KMS-11 (cell line): ENCODE results near the gene ZNF639.
"Not testable (repeated sequence)": the region's sequence is repeated elsewhere in the genome, so short reads cannot be mapped to it uniquely, and the experiment has no call there.

Experiments used
- H2AFZ ChIP-seq: fragments of 200-600 bp; sonication (generic); 2 replicates; pipeline ENCODE4 v1.6.1; 2016; ENCODE audit warnings: antibody characterized with exemption, mixed run types, low read depth
- H3K27ac ChIP-seq: fragments of 200-600 bp; sonication (generic); 2 replicates; pipeline ENCODE4 v1.6.1; 2016; ENCODE audit warnings: mild to moderate bottlenecking, mixed run types
- H3K27me3 ChIP-seq: fragments of 200-600 bp; sonication (generic); 2 replicates; pipeline ENCODE4 v1.6.1; 2017; ENCODE audit warnings: mild to moderate bottlenecking, low read depth, mixed run types, moderate library complexity; ENCODE audit not compliant: insufficient read depth
- H3K36me3 ChIP-seq: fragments of 200-600 bp; sonication (generic); 2 replicates; pipeline ENCODE4 v1.6.1; 2017; ENCODE audit warnings: mild to moderate bottlenecking, mixed run types; ENCODE audit not compliant: insufficient read depth
- H3K4me1 ChIP-seq: fragments of 200-600 bp; sonication (generic); 2 replicates; pipeline ENCODE4 v1.6.1; 2016; ENCODE audit warnings: mild to moderate bottlenecking, low read depth, mixed run types; ENCODE audit not compliant: poor library complexity, severe bottlenecking
- H3K4me2 ChIP-seq: fragments of 200-600 bp; sonication (generic); 2 replicates; pipeline ENCODE4 v1.7.0; 2016; ENCODE audit warnings: mild to moderate bottlenecking, mixed run types
- H3K4me3 ChIP-seq: fragments of 200-600 bp; sonication (generic); IDR thresholded peaks from 2 replicates; pipeline ENCODE4 v1.6.1; 2017; ENCODE audit warnings: low read depth, low read length, mixed read lengths; ENCODE audit not compliant: insufficient read depth
- H3K79me2 ChIP-seq: fragments of 200-600 bp; sonication (generic); 2 replicates; pipeline ENCODE4 v1.6.1; 2016; ENCODE audit warnings: low read depth, mixed run types; ENCODE audit not compliant: insufficient read depth
- H3K9ac ChIP-seq: fragments of 200-600 bp; sonication (generic); 2 replicates; pipeline ENCODE4 v1.6.1; 2016; ENCODE audit warnings: mild to moderate bottlenecking, mixed run types
- H4K20me1 ChIP-seq: fragments of 200-600 bp; sonication (generic); 2 replicates; pipeline ENCODE4 v1.6.1; 2016; ENCODE audit warnings: mild to moderate bottlenecking, mixed run types; ENCODE audit not compliant: insufficient read depth
- CTCF ChIP-seq: fragments of 200-600 bp; sonication (generic); conservative IDR thresholded peaks from 2 replicates; pipeline ENCODE4 v1.6.1; 2017; ENCODE audit warnings: low read depth, mild to moderate bottlenecking, antibody characterized with exemption, low read length, moderate library complexity, mixed read lengths

The ZNF639 gene

GRCh38 chr3:179322286-179323196, at the start of gene ZNF639:
Gene ZNF639, plus strand, starts transcription at chr3:179323031. Its CDS starts 5,263 bp downstream, at chr3:179328294.
- Histone ChIP-seq H3K27me3 (no peaks in the 10 kb centered on the region), H4K20me1 (no peaks in the 10 kb centered on the region), H3K36me3 (no peaks in the 10 kb centered on the region; the same call in 1 of the 2 replicates), H3K4me2 (peak within 1 kb of the TSS; percentile 88), H3K4me3 (peak within 1 kb of the TSS; percentile 64), H2AFZ (peak within 1 kb of the TSS; percentile 98), H3K27ac (peak within 1 kb of the TSS; percentile 86), H3K79me2 (peaks cover 44% of the 10 kb centered on the region), H3K4me1 (peaks cover 33% of the 10 kb centered on the region), H3K9ac (peak within 1 kb of the TSS; percentile 92)
- peak; percentile 76 for TF ChIP-seq CTCF

GRCh38 chr3:179274434-179274833, 48.4 kb upstream of the ZNF639 start:
- H2AFZ ChIP-seq, H3K4me2 ChIP-seq, H3K4me1 ChIP-seq, H3K79me2 ChIP-seq, H4K20me1 ChIP-seq, H3K4me3 ChIP-seq, H3K27ac ChIP-seq, H3K9ac ChIP-seq, H3K36me3 ChIP-seq, H3K27me3 ChIP-seq: not testable (repeated sequence)

GRCh38 chr3:179276001-179276400, 46.8 kb upstream of the ZNF639 start:
- H3K9ac ChIP-seq, result no peak overlapping the region
- H3K79me2 ChIP-seq, result no peaks in the 10 kb centered on the region
- no peaks in the 10 kb centered on the region for H3K36me3 ChIP-seq
- H3K4me3 ChIP-seq, result no peak overlapping the region
- no peaks in the 10 kb centered on the region for H4K20me1 ChIP-seq
- no peak for TF ChIP-seq CTCF
- H3K27ac ChIP-seq, result no peak overlapping the region
- no peak overlapping the region for H3K4me2 ChIP-seq
- H3K4me1 ChIP-seq, result no peaks in the 10 kb centered on the region
- H2AFZ ChIP-seq, result no peak overlapping the region
- H3K27me3 ChIP-seq, result no peaks in the 10 kb centered on the region

GRCh38 chr3:179276743-179277142, 46.1 kb upstream of the ZNF639 start:
- H3K4me1 ChIP-seq, result no peaks in the 10 kb centered on the region
- TF ChIP-seq CTCF, result no peak
- H4K20me1 ChIP-seq, result no peaks in the 10 kb centered on the region
- no peak overlapping the region for H3K4me2 ChIP-seq
- H3K27me3 ChIP-seq, result no peaks in the 10 kb centered on the region
- H2AFZ ChIP-seq, result no peak overlapping the region
- H3K79me2 ChIP-seq, result no peaks in the 10 kb centered on the region
- H3K4me3 ChIP-seq, result no peak overlapping the region
- no peak overlapping the region for H3K9ac ChIP-seq
- H3K36me3 ChIP-seq, result no peaks in the 10 kb centered on the region
- H3K27ac ChIP-seq, result no peak overlapping the region

- no peak for TF ChIP-seq CTCF
- H3K27me3 ChIP-seq, result no peaks in the 10 kb centered on the region
- H3K4me3 ChIP-seq, result no peak overlapping the region
- H3K4me2 ChIP-seq, result no peak overlapping the region
- H3K27ac ChIP-seq, result no peak overlapping the region
- no peak overlapping the region for H3K9ac ChIP-seq
- H3K4me1 ChIP-seq, result no peaks in the 10 kb centered on the region
- H4K20me1 ChIP-seq, result no peaks in the 10 kb centered on the region
- H2AFZ ChIP-seq, result no peak overlapping the region
- no peaks in the 10 kb centered on the region for H3K79me2 ChIP-seq
- H3K36me3 ChIP-seq, result no peaks in the 10 kb centered on the region
Observed at GRCh38 chr3:179278151-179278550, 44.7 kb upstream of the ZNF639 start.
